ENCODE data around the gene UBAP1L.
A peak's percentile ranks its signal among the peaks of the same experiment; 100 is the strongest.
"Not testable (repeated sequence)": the region's sequence is repeated elsewhere in the genome, so short reads cannot be mapped to it uniquely, and the experiment has no call there.

UBAP1L gene

GRCh38 chr15:65115086-65115485 lies at the start of gene UBAP1L:
Gene UBAP1L (minus strand): TSS chr15:65115200. CDS start chr15:65106215, 8,985 bp downstream.
- no peak for DNase-seq

- no peak for DNase-seq
Measured at GRCh38 chr15:65164139-65164538, 49.1 kb upstream of the UBAP1L start.

GRCh38 chr15:65163041-65163440 lies 48.0 kb upstream of the UBAP1L start:
- no peak for DNase-seq

- no peak for DNase-seq
Measured at GRCh38 chr15:65156692-65157091, 41.7 kb upstream of the UBAP1L start.

GRCh38 chr15:65154720-65155119 lies 39.7 kb upstream of the UBAP1L start:
- no peak for DNase-seq

GRCh38 chr15:65147902-65148301 lies 32.9 kb upstream of the UBAP1L start:
- DNase-seq = no peak

GRCh38 chr15:65146438-65146837 lies 31.4 kb upstream of the UBAP1L start:
- no peak for DNase-seq

- not testable (repeated sequence) for DNase-seq
Measured at GRCh38 chr15:65138631-65139030, 23.6 kb upstream of the UBAP1L start.

GRCh38 chr15:65137893-65138292 lies 22.9 kb upstream of the UBAP1L start:
- DNase-seq = not testable (repeated sequence)

- DNase-seq = not testable (repeated sequence)
Measured at GRCh38 chr15:65137089-65137488, 22.1 kb upstream of the UBAP1L start.

GRCh38 chr15:65134538-65134937 lies 19.5 kb upstream of the UBAP1L start:
- no peak for DNase-seq

GRCh38 chr15:65133548-65134200 lies 18.7 kb upstream of the UBAP1L start, which contains the start of gene PDCD7:
Gene PDCD7 (minus strand): TSS chr15:65133808. CDS start chr15:65133781, 27 bp downstream.
- DNase-seq = peak; percentile 90

GRCh38 chr15:65132878-65133547 lies 18.0 kb upstream of the UBAP1L start:
- DNase-seq = peak; percentile 68

- DNase-seq = peak; percentile 4
Measured at GRCh38 chr15:65130941-65131340, 15.9 kb upstream of the UBAP1L start.

- peak; percentile 10 for DNase-seq
Measured at GRCh38 chr15:65115542-65115941, 542 bp upstream of the UBAP1L start.

GRCh38 chr15:65110676-65111292 lies 4.2 kb downstream of the UBAP1L start:
- no peak for DNase-seq

- DNase-seq = no peak
Measured at GRCh38 chr15:65106011-65106590, 8.9 kb downstream of the UBAP1L start.

GRCh38 chr15:65105038-65105437 lies 10.0 kb downstream of the UBAP1L start:
- DNase-seq = no peak

- no peak for DNase-seq
Measured at GRCh38 chr15:65102912-65103311, 12.1 kb downstream of the UBAP1L start.

GRCh38 chr15:65101891-65102708 lies 12.9 kb downstream of the UBAP1L start:
- no peak for DNase-seq

GRCh38 chr15:65101411-65101890 lies 13.5 kb downstream of the UBAP1L start:
- DNase-seq = peak; percentile 59

- DNase-seq = no peak
Measured at GRCh38 chr15:65100442-65100841, 14.6 kb downstream of the UBAP1L start.

- DNase-seq = not testable (repeated sequence)
Measured at GRCh38 chr15:65099801-65100200, 15.2 kb downstream of the UBAP1L start.
